ENCODE data around the gene MSH3. TPM values are rescaled to one million over a fixed set of nuclear protein-coding genes. Genes with fewer than 3 reads are reported as not detected.

Gene MSH3
- total RNA-seq, 4 donors from 2014 or later: 10.0 to 16.8 (median 13.1) TPM

DNA sequence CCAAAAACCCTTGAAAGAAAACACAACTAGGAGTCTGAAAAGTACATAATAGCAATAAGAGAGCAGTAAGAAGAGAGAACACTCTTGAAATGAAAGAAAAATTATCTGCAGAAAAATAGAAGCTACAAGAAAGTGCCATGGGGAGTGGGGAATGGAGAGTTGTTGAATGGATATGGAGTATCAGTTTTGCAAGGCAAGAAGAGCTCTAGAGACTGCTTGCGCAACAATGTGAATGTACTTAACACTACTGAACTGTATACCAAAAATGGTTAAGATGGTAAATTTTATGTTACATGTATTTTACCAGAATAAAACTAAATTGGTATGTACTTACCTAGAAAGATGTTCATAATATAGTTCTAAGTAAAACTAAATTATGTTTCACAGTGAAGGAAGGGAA is 251.0 kb downstream of the MSH3 start:
- no peak for DNase-seq (ENCODE audit: low spot score)
- TF ChIP-seq, protein P1, sequence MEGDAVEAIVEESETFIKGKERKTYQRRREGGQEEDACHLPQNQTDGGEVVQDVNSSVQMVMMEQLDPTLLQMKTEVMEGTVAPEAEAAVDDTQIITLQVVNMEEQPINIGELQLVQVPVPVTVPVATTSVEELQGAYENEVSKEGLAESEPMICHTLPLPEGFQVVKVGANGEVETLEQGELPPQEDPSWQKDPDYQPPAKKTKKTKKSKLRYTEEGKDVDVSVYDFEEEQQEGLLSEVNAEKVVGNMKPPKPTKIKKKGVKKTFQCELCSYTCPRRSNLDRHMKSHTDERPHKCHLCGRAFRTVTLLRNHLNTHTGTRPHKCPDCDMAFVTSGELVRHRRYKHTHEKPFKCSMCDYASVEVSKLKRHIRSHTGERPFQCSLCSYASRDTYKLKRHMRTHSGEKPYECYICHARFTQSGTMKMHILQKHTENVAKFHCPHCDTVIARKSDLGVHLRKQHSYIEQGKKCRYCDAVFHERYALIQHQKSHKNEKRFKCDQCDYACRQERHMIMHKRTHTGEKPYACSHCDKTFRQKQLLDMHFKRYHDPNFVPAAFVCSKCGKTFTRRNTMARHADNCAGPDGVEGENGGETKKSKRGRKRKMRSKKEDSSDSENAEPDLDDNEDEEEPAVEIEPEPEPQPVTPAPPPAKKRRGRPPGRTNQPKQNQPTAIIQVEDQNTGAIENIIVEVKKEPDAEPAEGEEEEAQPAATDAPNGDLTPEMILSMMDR (IDR thresholded peaks at IDR 0.05): no peak
- ATAC-seq (ENCODE audit: low FRiP score): no peak

DNA sequence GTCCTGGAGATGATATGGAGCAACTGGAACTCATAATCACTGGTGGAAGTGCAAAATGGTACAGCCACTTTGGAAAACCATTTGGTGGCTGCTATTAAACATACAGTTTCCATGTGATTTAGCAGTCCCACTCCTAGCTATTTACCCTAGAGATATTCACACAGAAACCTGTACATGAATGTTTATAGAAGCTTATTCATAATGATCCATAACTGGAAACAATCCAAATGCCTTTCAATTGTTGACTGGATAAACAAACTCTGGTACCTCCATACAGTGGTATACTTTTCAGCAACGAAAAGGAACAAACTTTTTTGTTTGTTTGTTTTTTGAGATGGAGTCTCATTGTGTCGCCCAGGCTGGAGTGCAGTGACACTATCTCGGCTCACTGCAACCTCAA is 258.0 kb downstream of the MSH3 start:
- TF ChIP-seq, protein P1 (IDR thresholded peaks at IDR 0.05): no peak
- DNase-seq (ENCODE audit: low spot score): no peak
- ATAC-seq (ENCODE audit: low FRiP score): no peak

DNA sequence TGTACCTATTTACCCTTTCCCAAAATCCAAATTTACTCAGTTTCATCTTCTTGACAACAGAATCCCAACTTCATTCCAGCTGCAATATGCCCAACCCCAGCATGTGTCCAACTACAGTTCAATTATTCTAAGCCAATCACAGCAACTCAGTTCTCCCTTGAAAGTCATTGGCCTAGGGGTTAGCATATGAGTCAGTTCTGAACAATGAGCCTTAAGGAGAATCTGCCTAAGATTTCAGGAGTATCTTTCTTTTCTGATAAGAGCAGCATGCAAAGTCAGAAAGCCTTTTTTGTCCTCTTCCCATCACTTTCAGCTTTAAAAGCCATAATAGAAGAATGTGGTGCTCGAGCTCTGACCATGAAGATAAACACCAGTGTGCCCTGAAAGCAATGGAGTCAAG is 261.3 kb downstream of the MSH3 start:
- ATAC-seq (ENCODE audit: low FRiP score) (no peak), DNase-seq (ENCODE audit: low spot score) (no peak)

DNA sequence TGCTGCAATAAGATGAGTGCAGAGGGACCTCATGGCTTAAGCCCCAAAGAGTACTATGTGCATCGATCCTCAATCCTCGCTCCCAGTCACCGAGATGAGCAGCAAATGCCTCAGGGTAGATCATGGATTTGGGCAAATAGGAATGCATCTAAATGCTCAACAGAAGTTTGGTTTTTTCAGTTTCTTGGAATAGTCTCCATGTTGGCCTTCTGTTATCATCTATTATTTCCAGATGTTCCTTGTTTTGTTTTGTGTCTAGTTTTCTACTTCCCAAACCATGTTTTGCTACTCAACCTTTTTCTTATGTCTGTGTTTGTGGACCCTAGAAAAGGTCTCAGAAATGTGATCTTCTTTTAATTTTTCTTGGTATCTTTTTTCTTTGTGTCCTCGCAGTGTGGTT is 262.2 kb downstream of the MSH3 start:
- no peak for DNase-seq (ENCODE audit: low spot score)
- TF ChIP-seq, protein P1 (IDR thresholded peaks at IDR 0.05): no peak
- no peak for ATAC-seq (ENCODE audit: low FRiP score)

More for the DNA sequence above, 261.3 kb downstream of the MSH3 start:
- TF ChIP-seq, protein P1 (IDR thresholded peaks at IDR 0.05): no peak

DNA sequence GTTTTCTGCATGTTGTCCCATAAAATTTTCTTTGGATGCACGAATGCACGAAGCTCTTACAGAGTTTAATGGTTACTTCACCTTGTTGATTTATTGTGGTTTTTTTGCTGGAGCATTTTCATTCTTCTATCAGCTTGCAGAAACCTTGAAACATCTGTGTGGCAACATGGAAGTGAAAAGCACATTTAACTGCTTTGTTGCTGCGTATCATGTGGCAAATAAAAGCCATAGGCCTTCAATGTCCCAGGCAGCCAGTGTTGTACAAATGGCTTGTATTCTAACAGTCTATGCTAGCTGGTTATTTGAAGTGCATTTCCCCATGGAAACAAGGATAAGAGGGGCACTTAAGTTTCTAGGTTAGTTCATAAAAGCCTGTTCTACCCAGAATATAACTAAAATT is 263.2 kb downstream of the MSH3 start:
- no peak for DNase-seq (ENCODE audit: low spot score)

DNA sequence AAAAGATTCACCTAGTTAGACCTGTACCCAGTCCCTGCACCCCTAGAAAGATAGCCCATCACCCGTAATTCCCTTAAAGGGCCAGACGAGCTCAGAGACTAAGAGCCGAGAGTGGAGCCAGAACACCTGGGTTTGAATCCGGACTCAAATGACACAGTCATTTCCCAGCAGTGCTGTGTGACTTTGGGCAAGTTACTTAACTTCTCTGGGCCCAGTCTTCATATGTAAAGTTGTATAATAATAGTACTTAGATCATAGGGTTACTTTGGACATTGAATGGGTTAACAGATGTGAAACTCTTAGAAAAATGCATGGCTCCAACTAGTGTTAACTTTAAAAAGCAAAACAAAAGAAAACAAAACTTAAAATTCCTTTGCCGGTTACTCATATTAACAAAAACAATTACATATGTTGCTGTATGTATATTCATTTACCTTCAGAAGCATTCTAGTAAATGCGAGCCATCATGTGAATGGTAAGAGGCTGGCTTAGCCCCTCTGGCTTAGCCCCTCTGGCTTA is 265.3 kb downstream of the MSH3 start:
- TF ChIP-seq, protein P1 (IDR thresholded peaks at IDR 0.05): no peak
- DNase-seq (ENCODE audit: low spot score) (no peak), ATAC-seq (ENCODE audit: low FRiP score) (no peak)

More for the DNA sequence above, 263.2 kb downstream of the MSH3 start:
- no peak for ATAC-seq (ENCODE audit: low FRiP score)
- TF ChIP-seq, protein P1 (IDR thresholded peaks at IDR 0.05): no peak

DNA sequence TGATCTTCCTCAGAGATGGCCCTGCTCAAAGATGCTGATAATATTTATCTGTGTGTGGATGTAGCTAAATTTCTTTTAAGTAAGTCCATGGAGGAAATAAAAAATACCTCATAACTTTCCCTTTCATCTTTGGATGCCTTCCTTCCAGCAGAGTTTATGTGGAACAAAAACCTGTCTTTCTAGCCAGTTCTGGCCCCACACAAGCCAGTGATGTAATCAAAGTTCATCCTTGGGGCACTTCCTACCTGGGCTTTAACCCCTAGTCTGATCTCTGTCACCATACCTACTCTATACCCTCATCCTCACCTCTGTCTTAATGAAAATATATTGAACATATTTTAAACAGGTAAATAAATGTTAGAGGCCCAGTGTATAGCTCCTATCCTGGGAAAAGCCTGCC is 265.9 kb downstream of the MSH3 start:
- ATAC-seq (ENCODE audit: low FRiP score) (no peak), DNase-seq (ENCODE audit: low spot score) (no peak)
- TF ChIP-seq, protein P1 (IDR thresholded peaks at IDR 0.05): no peak

Data from omental fat pad (tissue), 4 donors.